Tibial nerve (tissue), 4 donors: Measurements from ENCODE around the gene SP1.

Source experiments
- CTCF ChIP-seq, 5 experiments: fragments of 200-600 bp in 3 of 5; fragments of 450-650 bp in 2 of 5; sonication (generic) in 3 of 5; IDR thresholded peaks; one replicate each; pipeline ENCODE4 v1.5.1; 2016 to 2019; ENCODE audit warnings: antibody characterized with exemption in 5 of 5, mild to moderate bottlenecking in 3 of 5, moderate library complexity in 2 of 5
- EP300 ChIP-seq, 2 donors: sonication (generic); formaldehyde crosslinking; IDR thresholded peaks; one replicate each; pipeline ENCODE4 v1.6.1; 2017; ENCODE audit warnings: antibody characterized with exemption in 2 of 2, mild to moderate bottlenecking in 1 of 2
- POLR2A ChIP-seq, 2 donors: fragments of 450-650 bp; IDR thresholded peaks; one replicate each; pipeline ENCODE4 v1.6.1; 2017; ENCODE audit warnings: antibody characterized with exemption in 2 of 2, mild to moderate bottlenecking in 2 of 2, moderate library complexity in 2 of 2

- no peak for TF ChIP-seq CTCF (IDR thresholded peaks at IDR 0.05)
- no peak for TF ChIP-seq EP300 (IDR thresholded peaks at IDR 0.05)
- no peak for TF ChIP-seq POLR2A (IDR thresholded peaks at IDR 0.05)
Measured at GRCh38 chr12:53330671-53331070, 49.3 kb upstream of the SP1 start.
